WTC11 (cell line): ENCODE data around the gene ICE2. TPM values are rescaled to one million over a fixed set of nuclear protein-coding genes. Genes with fewer than 3 reads are reported as not detected.

Experiments
- ATAC-seq: fragments of 200-7000 bp; cut with Tn5 transposase; 2 replicates; pipeline ENCODE4 v1.10.0; 2021; ENCODE audit warnings: mild to moderate bottlenecking, moderate library complexity
- CTCF ChIA-PET: fragments of 300-600 bp; sonication (Branson Sonifier 250); formaldehyde crosslinking; loops from one replicate; lab custom pipeline; 2021; ENCODE audit warnings: antibody characterized with exemption; lab: Charles Lee
- POLR2A ChIA-PET: fragments of 350-600 bp; sonication (Branson Sonifier 250); formaldehyde crosslinking; loops from one replicate; lab custom pipeline; 2021; ENCODE audit warnings: antibody characterized with exemption; lab: Charles Lee
- DNase-seq: peaks from one replicate; pipeline ENCODE4 v3.0.0; 2021; ENCODE audit warnings: low spot score
- H3K27ac Mint-ChIP-seq: 2 replicates; pipeline ENCODE4 v1.8.0; 2021; ENCODE audit warnings: mixed read lengths
- H3K27me3 Mint-ChIP-seq: 2 replicates; pipeline ENCODE4 v1.8.0; 2021; ENCODE audit warnings: low read depth, mild to moderate bottlenecking, moderate library complexity, mixed read lengths
- H3K36me3 Mint-ChIP-seq: 2 replicates; pipeline ENCODE4 v1.8.0; 2021; ENCODE audit warnings: mixed read lengths
- H3K4me1 Mint-ChIP-seq: 2 replicates; pipeline ENCODE4 v1.8.0; 2022; ENCODE audit warnings: mixed read lengths
- H3K4me3 Mint-ChIP-seq: 2 replicates; pipeline ENCODE4 v1.8.0; 2021; ENCODE audit warnings: mild to moderate bottlenecking, moderate library complexity, mixed read lengths
- H3K9me3 Mint-ChIP-seq: 2 replicates; pipeline ENCODE4 v1.8.0; 2021; ENCODE audit warnings: mixed read lengths
- AFF4 ChIP-seq: sonication (generic); formaldehyde crosslinking; IDR thresholded peaks from 2 replicates; pipeline ENCODE4 v1.8.1; 2023; ENCODE audit warnings: mild to moderate bottlenecking, missing genetic modification reagents, borderline replicate concordance
- ATF1 ChIP-seq: sonication (generic); formaldehyde crosslinking; IDR thresholded peaks from 2 replicates; pipeline ENCODE4 v1.8.1; 2023; ENCODE audit warnings: mild to moderate bottlenecking, moderate library complexity, missing genetic modification reagents
- ATF3 ChIP-seq: sonication (generic); formaldehyde crosslinking; conservative IDR thresholded peaks from 2 replicates; pipeline ENCODE4 v1.8.1; 2022; ENCODE audit warnings: mild to moderate bottlenecking, missing genetic modification reagents
- CDX4 ChIP-seq: fragments of 250-450 bp; sonication (Bioruptor Pico); IDR thresholded peaks from 2 replicates; pipeline ENCODE4 v1.9.0; 2021; ENCODE audit warnings: moderate library complexity, mild to moderate bottlenecking, inconsistent platforms, borderline replicate concordance
- CREM ChIP-seq: sonication (generic); formaldehyde crosslinking; IDR thresholded peaks from 2 replicates; pipeline ENCODE4 v1.8.1; 2022; ENCODE audit warnings: mild to moderate bottlenecking, missing genetic modification reagents, moderate library complexity
- CTCF ChIP-seq: fragments of 200-600 bp; IDR thresholded peaks from 2 replicates; pipeline ENCODE4 v1.8.0; 2022; ENCODE audit warnings: antibody characterized with exemption
- EMX1 ChIP-seq: fragments of 250-450 bp; sonication (Bioruptor Pico); IDR thresholded peaks from 2 replicates; pipeline ENCODE4 v1.8.0; 2021; ENCODE audit warnings: mild to moderate bottlenecking
- ESRRA ChIP-seq: sonication (generic); formaldehyde crosslinking; IDR thresholded peaks from 2 replicates; pipeline ENCODE4 v1.8.1; 2022; ENCODE audit warnings: mild to moderate bottlenecking, missing genetic modification reagents, borderline replicate concordance
- ETV6 ChIP-seq: sonication (generic); formaldehyde crosslinking; IDR thresholded peaks from 2 replicates; pipeline ENCODE4 v1.8.1; 2022; ENCODE audit warnings: mild to moderate bottlenecking, missing genetic modification reagents
- FOXJ3 ChIP-seq: sonication (generic); formaldehyde crosslinking; IDR thresholded peaks from 2 replicates; pipeline ENCODE4 v1.9.0; 2021; ENCODE audit warnings: missing genetic modification reagents, mild to moderate bottlenecking, borderline replicate concordance
- FOXP1 ChIP-seq: sonication (generic); formaldehyde crosslinking; IDR thresholded peaks from 2 replicates; pipeline ENCODE4 v1.8.0; 2022; ENCODE audit warnings: missing genetic modification reagents, mild to moderate bottlenecking, moderate library complexity, borderline replicate concordance
- HMGA2 ChIP-seq: fragments of 250-450 bp; sonication (Bioruptor Pico); IDR thresholded peaks from 2 replicates; pipeline ENCODE4 v1.4.0; 2021; ENCODE audit warnings: mild to moderate bottlenecking, moderate library complexity
- HMGXB4 ChIP-seq: sonication (generic); formaldehyde crosslinking; IDR thresholded peaks from 2 replicates; pipeline ENCODE4 v1.8.1; 2023; ENCODE audit warnings: mild to moderate bottlenecking, moderate library complexity, missing genetic modification reagents
- IRF2 ChIP-seq: sonication (generic); formaldehyde crosslinking; IDR thresholded peaks from 2 replicates; pipeline ENCODE4 v1.8.0; 2022; ENCODE audit warnings: low read depth, missing genetic modification reagents, borderline replicate concordance
- JUN ChIP-seq: sonication (generic); formaldehyde crosslinking; IDR thresholded peaks from 2 replicates; pipeline ENCODE4 v1.8.0; 2023; ENCODE audit warnings: mild to moderate bottlenecking, missing genetic modification reagents
- KAT7 ChIP-seq: sonication (generic); formaldehyde crosslinking; IDR thresholded peaks from 2 replicates; pipeline ENCODE4 v1.8.1; 2023; ENCODE audit warnings: missing genetic modification reagents, mild to moderate bottlenecking, borderline replicate concordance
- MXD4 ChIP-seq: fragments of 250-450 bp; sonication (Bioruptor Pico); IDR thresholded peaks from 2 replicates; pipeline ENCODE4 v1.8.0; 2021; ENCODE audit warnings: mild to moderate bottlenecking, moderate library complexity, borderline replicate concordance
- NFYB ChIP-seq: sonication (generic); formaldehyde crosslinking; conservative IDR thresholded peaks from 2 replicates; pipeline ENCODE4 v1.8.0; 2022; ENCODE audit warnings: low read depth, missing genetic modification reagents
- NR1H2 ChIP-seq: sonication (generic); formaldehyde crosslinking; IDR thresholded peaks from 2 replicates; pipeline ENCODE4 v1.9.0; 2021; ENCODE audit warnings: mild to moderate bottlenecking, moderate library complexity, missing genetic modification reagents
- NR2C2 ChIP-seq: sonication (generic); formaldehyde crosslinking; IDR thresholded peaks from 2 replicates; pipeline ENCODE4 v1.8.0; 2022; ENCODE audit warnings: mild to moderate bottlenecking, missing genetic modification reagents
- NR3C1 ChIP-seq: sonication (generic); formaldehyde crosslinking; conservative IDR thresholded peaks from 2 replicates; pipeline ENCODE4 v1.8.1; 2023; ENCODE audit warnings: low read depth, mild to moderate bottlenecking, missing genetic modification reagents
- PREB ChIP-seq: sonication (generic); formaldehyde crosslinking; IDR thresholded peaks from 2 replicates; pipeline ENCODE4 v1.8.1; 2022; ENCODE audit warnings: mild to moderate bottlenecking, missing genetic modification reagents, moderate library complexity, borderline replicate concordance
- SOX15 ChIP-seq: fragments of 250-450 bp; sonication (Bioruptor Pico); IDR thresholded peaks from 2 replicates; pipeline ENCODE4 v1.9.0; 2021; ENCODE audit warnings: mild to moderate bottlenecking
- USF1 ChIP-seq: sonication (generic); formaldehyde crosslinking; IDR thresholded peaks from 2 replicates; pipeline ENCODE4 v1.8.0; 2022; ENCODE audit warnings: mild to moderate bottlenecking, missing genetic modification reagents
- ZNF396 ChIP-seq: fragments of 250-450 bp; sonication (Bioruptor Pico); IDR thresholded peaks from 2 replicates; pipeline ENCODE4 v1.8.0; 2021; ENCODE audit warnings: mild to moderate bottlenecking, moderate library complexity, borderline replicate concordance
- total RNA-seq: library from RNA; stranded (reverse); gene quantifications from 3 replicates; pipeline ENCODE4 v1.2.3, GENCODE V29; 2021

ICE2 gene
- total RNA-seq, 1 experiment from 2014 or later, result 76.9 TPM

- TF ChIP-seq FOXP1 (CRISPR knock-in tag), result no peak
- no peak for TF ChIP-seq CTCF
- TF ChIP-seq CREM (CRISPR knock-in tag), result no peak
- no peak for TF ChIP-seq HMGXB4 (CRISPR knock-in tag)
- TF ChIP-seq KAT7 (CRISPR knock-in tag), result no peak
- TF ChIP-seq NR1H2, result no peak
- TF ChIP-seq ZNF396 (CRISPR knock-in tag), result no peak
- no peak for TF ChIP-seq CDX4 (CRISPR knock-in tag)
- no peak for TF ChIP-seq PREB (CRISPR knock-in tag)
- no peak for TF ChIP-seq HMGA2
- TF ChIP-seq, all 79 proteins: peak for 0
These were observed 54.9 kb downstream of the ICE2 start (continued) for GRCh38 chr15:60424006-60424405.

GRCh38 chr15:60423537-60423936 is 55.4 kb downstream of the ICE2 start:
- Mint-ChIP-seq H3K27me3 (no peaks in the 10 kb centered on the region), H3K4me1 (peaks cover 6% of the 10 kb centered on the region), H3K9me3 (no peaks in the 10 kb centered on the region), H3K36me3 (peaks cover 12% of the 10 kb centered on the region), H3K4me3 (no peak overlapping the region), H3K27ac (peak overlapping the region; percentile 76; the same call in 1 of the 2 replicates)
- DNase-seq (no peak), ATAC-seq (no peak)
- CTCF ChIA-PET, result no interaction called here
- TF ChIP-seq USF1, result no peak
- no peak for TF ChIP-seq IRF2 (CRISPR knock-in tag)
- TF ChIP-seq ZNF396 (CRISPR knock-in tag), result no peak
- no peak for TF ChIP-seq NR3C1 (CRISPR knock-in tag)
- TF ChIP-seq FOXJ3, result no peak
- no peak for TF ChIP-seq FOXP1 (CRISPR knock-in tag)
- TF ChIP-seq ATF1 (CRISPR knock-in tag), result no peak
- no peak for TF ChIP-seq NFYB (CRISPR knock-in tag)
- TF ChIP-seq ESRRA (CRISPR knock-in tag), result no peak
- TF ChIP-seq JUN (CRISPR knock-in tag), result no peak
- TF ChIP-seq ATF3, result no peak
- TF ChIP-seq SOX15 (CRISPR knock-in tag), result no peak
- TF ChIP-seq EMX1 (CRISPR knock-in tag), result no peak
- TF ChIP-seq AFF4 (CRISPR knock-in tag), result no peak
- no peak for TF ChIP-seq ETV6 (CRISPR knock-in tag)
- TF ChIP-seq MXD4 (CRISPR knock-in tag), result no peak
- TF ChIP-seq NR2C2 (CRISPR knock-in tag), result no peak
- no peak for TF ChIP-seq PREB (CRISPR knock-in tag)
- POLR2A ChIA-PET, result no interaction called here
